ENCODE results near the gene APCDD1L.
"Not testable (repeated sequence)": the region's sequence is repeated elsewhere in the genome, so short reads cannot be mapped to it uniquely, and the experiment has no call there.

The APCDD1L gene

DNA sequence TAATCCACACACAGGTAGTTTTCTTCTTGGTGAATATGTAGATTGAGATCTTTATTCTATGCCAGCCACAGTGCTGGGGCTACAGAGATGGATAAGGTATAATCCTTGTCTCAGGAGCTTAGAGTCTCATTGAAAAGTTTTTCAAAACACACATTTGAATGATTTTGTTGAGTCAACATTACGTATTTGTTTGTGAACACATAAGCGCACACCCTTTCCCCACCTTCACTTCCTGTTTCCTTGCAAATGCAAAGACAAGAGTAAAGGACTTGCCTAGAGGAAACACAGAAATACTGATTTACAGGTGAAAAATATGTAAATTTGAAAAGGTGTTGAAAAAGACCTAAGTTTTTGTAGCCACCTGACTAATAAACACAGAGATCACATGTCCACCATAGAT, 98.4 kb downstream of the APCDD1L start:
- Histone ChIP-seq H3K27me3 (ENCODE audit: insufficient read depth, low read length, poor library complexity) (no peaks in the 10 kb centered on the region), H3K56ac (ENCODE audit: low read length) (no peak overlapping the region), H2BK15ac (replicated peaks; ENCODE audit: low read depth) (no peak overlapping the region), H3K23ac (ENCODE audit: low read length) (no peak overlapping the region), H3K9ac (ENCODE audit: low read length) (no peak overlapping the region), H3K4me2 (ENCODE audit: low read length) (no peak overlapping the region), H4K8ac (ENCODE audit: low read depth, low read length) (no peak overlapping the region), H3K4me1 (ENCODE audit: control insufficient read depth, low read depth, low read length) (peaks cover 3% of the 10 kb centered on the region), H3K18ac (ENCODE audit: low read length) (no peak overlapping the region), H2AK5ac (ENCODE audit: low read length) (no peak overlapping the region), H3K36me3 (ENCODE audit: control insufficient read depth, insufficient read depth, low read length) (no peaks in the 10 kb centered on the region), H4K5ac (ENCODE audit: low read length) (no peak overlapping the region), H3K79me2 (ENCODE audit: control insufficient read depth, insufficient read depth, low read length) (peaks cover 7% of the 10 kb centered on the region), H2BK5ac (ENCODE audit: low read length) (no peak overlapping the region), H3K79me1 (ENCODE audit: low read length) (peaks cover 21% of the 10 kb centered on the region), H3K4me3 (ENCODE audit: low read length) (no peak overlapping the region), H2BK120ac (ENCODE audit: low read depth, low read length) (no peak overlapping the region), H3K4ac (ENCODE audit: low read depth, low read length) (no peak overlapping the region), H3K27ac (ENCODE audit: low read depth, low read length) (no peak overlapping the region)
- no peak for DNase-seq
- no CpG with 5 or more reads among the region's 2 CpGs for WGBS (ENCODE audit: extremely low coverage, insufficient coverage, low lambda C conversion rate)

DNA sequence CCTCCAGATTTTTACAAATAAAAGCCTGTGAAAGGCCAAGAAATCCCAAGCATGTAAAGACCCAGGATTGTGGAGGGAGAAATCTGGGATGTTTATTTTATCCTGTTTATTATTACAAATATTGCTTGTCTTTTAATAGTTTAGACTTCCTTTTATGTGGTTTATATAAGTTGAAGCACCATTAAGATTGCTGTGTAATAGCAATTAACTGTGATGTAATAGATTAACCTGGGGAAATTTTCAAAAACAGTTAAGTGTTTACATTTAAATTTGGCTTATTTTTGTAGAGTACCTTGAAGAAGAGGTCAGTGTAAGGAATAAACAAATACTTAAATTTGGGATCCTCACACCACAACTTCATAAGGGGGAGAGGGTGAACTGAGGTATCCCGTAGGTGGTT, 99.1 kb downstream of the APCDD1L start:
- no peak overlapping the region for H2BK120ac ChIP-seq (ENCODE audit: low read depth, low read length)
- no peak for DNase-seq
- WGBS (ENCODE audit: extremely low coverage, insufficient coverage, low lambda C conversion rate), result no CpG with 5 or more reads among the region's 1 CpG
- H3K4me2 ChIP-seq (ENCODE audit: low read length), result no peak overlapping the region
- no peak overlapping the region for H2BK5ac ChIP-seq (ENCODE audit: low read length)
- peaks cover 17% of the 10 kb centered on the region for H3K79me1 ChIP-seq (ENCODE audit: low read length)
- H3K4ac ChIP-seq (ENCODE audit: low read depth, low read length), result no peak overlapping the region
- no peak overlapping the region for H3K23ac ChIP-seq (ENCODE audit: low read length)
- H3K79me2 ChIP-seq (ENCODE audit: control insufficient read depth, insufficient read depth, low read length), result peaks cover 8% of the 10 kb centered on the region
- H3K18ac ChIP-seq (ENCODE audit: low read length), result no peak overlapping the region
- no peak overlapping the region for H4K8ac ChIP-seq (ENCODE audit: low read depth, low read length)
- H3K9ac ChIP-seq (ENCODE audit: low read length), result no peak overlapping the region
- H3K4me1 ChIP-seq (ENCODE audit: control insufficient read depth, low read depth, low read length), result peaks cover 3% of the 10 kb centered on the region
- no peak overlapping the region for H2BK15ac ChIP-seq (replicated peaks; ENCODE audit: low read depth)
- no peak overlapping the region for H3K56ac ChIP-seq (ENCODE audit: low read length)
- H3K36me3 ChIP-seq (ENCODE audit: control insufficient read depth, insufficient read depth, low read length), result no peaks in the 10 kb centered on the region
- no peaks in the 10 kb centered on the region for H3K27me3 ChIP-seq (ENCODE audit: insufficient read depth, low read length, poor library complexity)
- no peak overlapping the region for H3K4me3 ChIP-seq (ENCODE audit: low read length)
- no peak overlapping the region for H4K5ac ChIP-seq (ENCODE audit: low read length)
- no peak overlapping the region for H3K27ac ChIP-seq (ENCODE audit: low read depth, low read length)
- no peak overlapping the region for H2AK5ac ChIP-seq (ENCODE audit: low read length)

DNA sequence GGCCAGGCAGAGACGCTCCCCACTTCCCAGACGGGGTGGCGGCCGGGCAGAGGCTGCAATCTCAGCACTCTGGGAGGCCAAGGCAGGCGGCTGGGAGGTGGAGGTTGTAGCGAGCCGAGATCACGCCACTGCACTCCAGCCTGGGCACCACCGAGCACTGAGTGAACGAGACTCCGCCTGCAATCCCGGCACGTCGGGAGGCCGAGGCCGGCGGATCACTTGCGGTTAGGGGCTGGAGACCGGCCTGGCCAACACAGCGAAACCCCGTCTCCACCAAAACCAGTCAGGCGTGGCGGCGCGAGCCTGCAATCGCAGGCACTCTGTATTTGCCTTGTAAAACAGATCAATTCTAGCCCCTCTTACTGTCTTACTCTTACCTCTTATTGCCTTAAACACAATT, 100.4 kb downstream of the APCDD1L start:
- not testable (repeated sequence) for DNase-seq; H4K5ac ChIP-seq (ENCODE audit: low read length); H3K4me3 ChIP-seq (ENCODE audit: low read length); H3K27me3 ChIP-seq (ENCODE audit: insufficient read depth, low read length, poor library complexity); H3K27ac ChIP-seq (ENCODE audit: low read depth, low read length); H3K4me2 ChIP-seq (ENCODE audit: low read length); H3K23ac ChIP-seq (ENCODE audit: low read length); H3K4me1 ChIP-seq (ENCODE audit: control insufficient read depth, low read depth, low read length); H3K36me3 ChIP-seq (ENCODE audit: control insufficient read depth, insufficient read depth, low read length); H4K8ac ChIP-seq (ENCODE audit: low read depth, low read length); H3K18ac ChIP-seq (ENCODE audit: low read length); H3K56ac ChIP-seq (ENCODE audit: low read length); H2BK5ac ChIP-seq (ENCODE audit: low read length); H2BK15ac ChIP-seq (replicated peaks; ENCODE audit: low read depth); H2AK5ac ChIP-seq (ENCODE audit: low read length); H3K4ac ChIP-seq (ENCODE audit: low read depth, low read length); H3K9ac ChIP-seq (ENCODE audit: low read length); H2BK120ac ChIP-seq (ENCODE audit: low read depth, low read length)
- no CpG with 5 or more reads among the region's 26 CpGs for whole genome bisulfite sequencing (ENCODE audit: extremely low coverage, insufficient coverage, low lambda C conversion rate)
- Histone ChIP-seq H3K79me1 (ENCODE audit: low read length) (peaks cover 19% of the 10 kb centered on the region), H3K79me2 (ENCODE audit: control insufficient read depth, insufficient read depth, low read length) (peaks cover 18% of the 10 kb centered on the region)

DNA sequence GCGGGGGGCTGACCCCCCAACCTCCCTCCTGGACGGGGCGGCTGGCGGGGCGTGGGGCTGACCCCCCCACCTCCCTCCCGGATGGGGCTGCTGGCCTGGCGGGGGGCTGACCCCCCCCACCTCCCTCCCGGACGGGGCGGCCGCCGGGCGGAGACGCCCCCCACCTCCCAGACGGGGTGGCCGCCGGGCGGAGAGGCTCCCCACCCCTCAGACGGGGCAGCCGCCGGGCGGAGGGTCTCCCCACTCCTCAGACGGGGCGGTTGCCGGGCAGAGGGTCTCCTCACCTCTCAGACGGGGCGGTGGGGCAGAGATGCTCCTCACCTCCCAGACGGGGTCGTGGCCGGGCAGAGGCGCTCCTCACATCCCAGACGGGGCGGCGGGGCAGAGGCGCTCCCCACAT, 101.0 kb downstream of the APCDD1L start:
- not testable (repeated sequence) for H2AK5ac ChIP-seq (ENCODE audit: low read length); H3K4me2 ChIP-seq (ENCODE audit: low read length); H3K4ac ChIP-seq (ENCODE audit: low read depth, low read length); H3K36me3 ChIP-seq (ENCODE audit: control insufficient read depth, insufficient read depth, low read length); H2BK5ac ChIP-seq (ENCODE audit: low read length); H3K27ac ChIP-seq (ENCODE audit: low read depth, low read length); H2BK15ac ChIP-seq (replicated peaks; ENCODE audit: low read depth); H3K4me3 ChIP-seq (ENCODE audit: low read length); H3K23ac ChIP-seq (ENCODE audit: low read length); DNase-seq; H3K9ac ChIP-seq (ENCODE audit: low read length); H3K56ac ChIP-seq (ENCODE audit: low read length); H3K4me1 ChIP-seq (ENCODE audit: control insufficient read depth, low read depth, low read length); H3K27me3 ChIP-seq (ENCODE audit: insufficient read depth, low read length, poor library complexity); H4K8ac ChIP-seq (ENCODE audit: low read depth, low read length); H4K5ac ChIP-seq (ENCODE audit: low read length); H3K18ac ChIP-seq (ENCODE audit: low read length); H2BK120ac ChIP-seq (ENCODE audit: low read depth, low read length)
- no CpG with 5 or more reads among the region's 35 CpGs for whole genome bisulfite sequencing (ENCODE audit: extremely low coverage, insufficient coverage, low lambda C conversion rate)
- Histone ChIP-seq H3K79me1 (ENCODE audit: low read length) (peaks cover 15% of the 10 kb centered on the region), H3K79me2 (ENCODE audit: control insufficient read depth, insufficient read depth, low read length) (peaks cover 16% of the 10 kb centered on the region)

Measured in mesendoderm (in vitro differentiated cells).